A549 (cell line): ENCODE data around the gene GRIN2C. TPM values are rescaled to one million over a fixed set of nuclear protein-coding genes. Genes with fewer than 3 reads are reported as not detected.

ENCODE experiments used
- ATAC-seq, 2 experiments: fragments of 200-7000 bp in 1 of 2; fragments of >200 bp in 1 of 2; cut with Nextera tagmentation in 1 of 2; cut with Tn5 transposase in 1 of 2; 3 replicates each; pipeline versions ENCODE4 v1.8.0 to v1.9.1; 2018 to 2020; ENCODE audit warnings: mild to moderate bottlenecking in 1 of 2, moderate library complexity in 1 of 2
- CTCF ChIA-PET: fragments of 300-600 bp; sonication (Branson Sonifier 250); formaldehyde crosslinking; extraction: SDS; loops from one replicate; lab custom pipeline; 2021; ENCODE audit warnings: antibody characterized with exemption, inconsistent platforms; lab: Yijun Ruan, JAX
- POLR2A ChIA-PET: fragments of 350-600 bp; formaldehyde crosslinking; extraction: SDS; loops from one replicate; lab custom pipeline; 2021; ENCODE audit warnings: antibody characterized with exemption, inconsistent platforms; lab: Yijun Ruan, JAX
- DNase-seq, 2 experiments: peaks; one replicate each; pipeline versions ENCODE4 v3.0.0 to v3.0.0-alpha.2; 2011 to 2016; ENCODE audit warnings: low read depth in 1 of 2, low spot score in 1 of 2
- FAIRE-seq: peaks from 2 replicates; lab custom pipeline; 2011; peaks lifted over from hg19 to GRCh38; lab: Jason Lieb, UNC
- H3K27ac ChIP-seq, 2 experiments: fragments of >200 bp; sonication (Bioruptor Twin); formaldehyde crosslinking; 3 replicates each; pipeline ENCODE4 v1.5.1; 2016 to 2017
- H3K4me1 ChIP-seq: fragments of >200 bp; sonication (Bioruptor Twin); formaldehyde crosslinking; 3 replicates; pipeline ENCODE4 v1.6.1; 2016
- H3K4me2 ChIP-seq: fragments of >200 bp; sonication (Bioruptor Twin); formaldehyde crosslinking; 3 replicates; pipeline ENCODE4 v1.6.1; 2016
- H3K4me3 ChIP-seq: fragments of >200 bp; sonication (Bioruptor Twin); formaldehyde crosslinking; 3 replicates; pipeline ENCODE4 v1.5.1; 2016
- H3K9me3 ChIP-seq: fragments of >200 bp; sonication (Bioruptor Twin); formaldehyde crosslinking; 3 replicates; pipeline ENCODE4 v1.6.1; 2016
- CBX2 ChIP-seq: fragments of 200-600 bp; sonication (generic); IDR thresholded peaks from 2 replicates; pipeline ENCODE4 v1.6.1; 2016; ENCODE audit warnings: low read depth, mild to moderate bottlenecking, borderline replicate concordance
- CBX8 ChIP-seq: fragments of 200-600 bp; sonication (generic); IDR thresholded peaks from 2 replicates; pipeline ENCODE4 v1.6.1; 2016
- CHD2 ChIP-seq: fragments of 150-350 bp; IDR thresholded peaks from 2 replicates; pipeline ENCODE4 v1.6.1; 2014; ENCODE audit warnings: low read length; ENCODE audit not compliant: partially characterized antibody
- CTCF ChIP-seq: fragments of >200 bp; sonication (Bioruptor Twin); formaldehyde crosslinking; IDR thresholded peaks from 3 replicates; pipeline ENCODE4 v1.5.1; 2016
- E2F6 ChIP-seq: IDR thresholded peaks from 2 replicates; pipeline ENCODE4 v1.6.1; 2012; ENCODE audit warnings: low read depth, borderline replicate concordance
- EHF ChIP-seq: fragments of 250-450 bp; sonication (Bioruptor Pico); IDR thresholded peaks from 2 replicates; pipeline ENCODE4 v1.5.0; 2020; ENCODE audit warnings: mild to moderate bottlenecking
- EP300 ChIP-seq, 2 experiments: fragments of >200 bp; sonication (Bioruptor Twin); formaldehyde crosslinking; IDR thresholded peaks; 2 replicates in 1 of 2; 3 replicates in 1 of 2; pipeline ENCODE4 v1.6.1; 2016 to 2017
- ESRRA ChIP-seq: fragments of 150-350 bp; IDR thresholded peaks from 2 replicates; pipeline ENCODE4 v1.6.1; 2014; ENCODE audit warnings: mild to moderate bottlenecking, low read length, borderline replicate concordance
- FOXS1 ChIP-seq: fragments of 250-450 bp; sonication (Bioruptor Pico); IDR thresholded peaks from 2 replicates; pipeline ENCODE4 v1.5.0; 2020; ENCODE audit warnings: mild to moderate bottlenecking, moderate library complexity
- HES2 ChIP-seq: fragments of >200 bp; sonication (Bioruptor Twin); formaldehyde crosslinking; IDR thresholded peaks from 2 replicates; pipeline ENCODE4 v1.6.1; 2016
- HEYL ChIP-seq: fragments of 250-450 bp; sonication (Bioruptor Pico); IDR thresholded peaks from 2 replicates; pipeline ENCODE4 v1.8.0; 2021; ENCODE audit warnings: mild to moderate bottlenecking, moderate library complexity
- HOXA7 ChIP-seq: fragments of 250-450 bp; sonication (Bioruptor Pico); IDR thresholded peaks from 2 replicates; pipeline ENCODE4 v1.5.0; 2020; ENCODE audit warnings: mild to moderate bottlenecking, moderate library complexity
- HOXB5 ChIP-seq: fragments of 250-450 bp; sonication (Bioruptor Pico); IDR thresholded peaks from 2 replicates; pipeline ENCODE4 v1.5.0; 2020; ENCODE audit warnings: mild to moderate bottlenecking, moderate library complexity
- JUNB ChIP-seq: fragments of >200 bp; sonication (Bioruptor Twin); formaldehyde crosslinking; IDR thresholded peaks from 2 replicates; pipeline ENCODE4 v1.6.1; 2016
- KDM1A ChIP-seq: fragments of 200-600 bp; sonication (generic); IDR thresholded peaks from 2 replicates; pipeline ENCODE4 v1.6.1; 2016; ENCODE audit warnings: low read depth, mild to moderate bottlenecking
- KDM5A ChIP-seq: fragments of 200-600 bp; sonication (generic); IDR thresholded peaks from 2 replicates; pipeline ENCODE4 v1.6.1; 2016; ENCODE audit warnings: antibody characterized with exemption, mild to moderate bottlenecking
- MAFK ChIP-seq: fragments of 450-650 bp; IDR thresholded peaks from 2 replicates; pipeline ENCODE4 v1.6.1; 2014; ENCODE audit not compliant: partially characterized antibody
- MYC ChIP-seq: IDR thresholded peaks from 2 replicates; pipeline ENCODE4 v1.6.1; 2012; ENCODE audit warnings: mild to moderate bottlenecking, inconsistent platforms, low read length, improper control_type of control experiment, borderline replicate concordance
- PBX3 ChIP-seq: IDR thresholded peaks from 2 replicates; pipeline ENCODE4 v1.6.1; 2012
- PHF8 ChIP-seq: fragments of 200-600 bp; sonication (generic); IDR thresholded peaks from 2 replicates; pipeline ENCODE4 v1.6.1; 2016; ENCODE audit warnings: low read depth, mild to moderate bottlenecking, antibody characterized with exemption, moderate library complexity, borderline replicate concordance
- RCOR1 ChIP-seq: fragments of 150-350 bp; IDR thresholded peaks from 2 replicates; pipeline ENCODE4 v1.6.1; 2014; ENCODE audit warnings: antibody characterized with exemption, low read length, low read depth
- RFX5 ChIP-seq: fragments of 450-650 bp; IDR thresholded peaks from 2 replicates; pipeline ENCODE4 v1.7.1; 2014; ENCODE audit warnings: antibody characterized with exemption, mild to moderate bottlenecking, moderate library complexity
- SREBF2 ChIP-seq: fragments of 450-650 bp; IDR thresholded peaks from 2 replicates; pipeline ENCODE4 v1.6.1; 2014; ENCODE audit warnings: mild to moderate bottlenecking, moderate library complexity
- USF2 ChIP-seq: fragments of 450-650 bp; IDR thresholded peaks from 2 replicates; pipeline ENCODE4 v1.6.1; 2014; ENCODE audit warnings: antibody characterized with exemption
- ZFP36 ChIP-seq: fragments of 450-650 bp; IDR thresholded peaks from 2 replicates; pipeline ENCODE4 v1.6.1; 2014; ENCODE audit warnings: borderline replicate concordance; ENCODE audit not compliant: partially characterized antibody
- WGBS: methylation state at CpG from one replicate; pipeline ENCODE4 v1.1.6; 2017; ENCODE audit errors: missing lambda C conversion rate; 5-methylcytosine and 5-hydroxymethylcytosine counted together
- polyA plus RNA-seq, 4 experiments: library from polyadenylated mRNA; depleted of rRNA in 3 of 4; stranded (reverse); fragments of >200 nt; fragmentation: RNase III in 1 of 4; extraction: RNeasy Plus Mini Kit Qiagen cat#74134 plus additional on column Dnase treatment in 1 of 4; gene quantifications; 2 replicates in 3 of 4; 3 replicates in 1 of 4; pipeline ENCODE4 v1.2.3, GENCODE V29; 2011 to 2017

Gene GRIN2C
- polyA plus RNA-seq, 2 of the 4 experiments (the other 2 are of a cell fraction): 0.17 to 0.28 TPM

GRCh38 chr17:74842146-74842598 lies 17.5 kb downstream of the GRIN2C start:
- FAIRE-seq (no peak), DNase-seq (no peak), ATAC-seq (peak; percentile 35 to 54; a peak in 5 of 6 replicates)
- Histone ChIP-seq H3K4me1 (peaks cover 4% of the 10 kb centered on the region; the same call in 1 of the 3 replicates), H3K4me2 (peak overlapping the region; percentile 81), H3K27ac (peak overlapping the region; percentile 82 to 89), H3K9me3 (no peaks in the 10 kb centered on the region), H3K4me3 (peak overlapping the region; percentile 50)
- peak; percentile 37; the same call in 1 of the 2 replicates for TF ChIP-seq RFX5
- TF ChIP-seq CHD2: no peak
- CTCF ChIA-PET: interaction anchor here (0.7 to 42.4 kb wide), 15 partner anchors 8 to 119 kb away, joined by 3 to 1302 read pairs (median 7); partner anchors contain the start of genes FDXR, GRIN2C, NAT9 and OTOP2
- POLR2A ChIA-PET: interaction anchor here (1.0 to 2.8 kb wide), 5 partner anchors 18 to 170 kb away, joined by 3 to 24 read pairs (median 8); partner anchors contain the start of genes FDXR, GRIN2C and MRPL58
- WGBS: 61% methylated on average over 3 of the region's 8 CpGs

- no peak for DNase-seq
- CTCF ChIA-PET: interaction anchor here (0.6 to 42.4 kb wide), 7 partner anchors 8 to 443 kb away, joined by 3 to 1302 read pairs (median 3); partner anchors contain the start of genes FDXR, GRIN2C and NAT9
- ATAC-seq: no peak
- Histone ChIP-seq H3K4me2 (no peak overlapping the region), H3K9me3 (no peaks in the 10 kb centered on the region), H3K4me3 (no peak overlapping the region), H3K4me1 (peaks cover 4% of the 10 kb centered on the region; the same call in 1 of the 3 replicates), H3K27ac (no peak overlapping the region)
- TF ChIP-seq HOXA7 (CRISPR knock-in tag) (no peak), PBX3 (no peak), EHF (CRISPR knock-in tag) (no peak), JUNB (no peak), KDM1A (no peak), MYC (no peak)
- 80% methylated on average over 13 of the region's 13 CpGs for WGBS
- POLR2A ChIA-PET: interaction anchor here (0.9 to 2.8 kb wide), 2 partner anchors 32 kb away, joined by 3 to 24 read pairs; partner anchors contain the start of gene FDXR
- no peak for FAIRE-seq
Measured at GRCh38 chr17:74840989-74841666, 18.6 kb downstream of the GRIN2C start.

- no peak overlapping the region for H3K4me3 ChIP-seq
- ChIA-PET POLR2A (interaction anchor here (0.9 kb wide), 1 partner anchor 33 kb away, joined by 3 read pairs; no protein-coding TSS in a partner anchor), CTCF (interaction anchor here (0.6 to 42.4 kb wide), 8 partner anchors 10 to 444 kb away, joined by 3 to 1302 read pairs (median 8); partner anchors contain the start of genes FDXR, GRIN2C and NAT9)
- WGBS: 76% methylated on average over 6 of the region's 7 CpGs
- peaks cover 4% of the 10 kb centered on the region; the same call in 1 of the 3 replicates for H3K4me1 ChIP-seq
- no peak overlapping the region for H3K27ac ChIP-seq
- no peak for DNase-seq
- no peak overlapping the region for H3K4me2 ChIP-seq
- ATAC-seq: no peak
- TF ChIP-seq KDM5A (no peak), FOXS1 (CRISPR knock-in tag) (no peak), MAFK (no peak), ESRRA (no peak), HOXB5 (CRISPR knock-in tag) (no peak), HES2 (no peak), HEYL (CRISPR knock-in tag) (no peak), HOXA7 (CRISPR knock-in tag) (no peak), CTCF (no peak), CBX8 (no peak), SREBF2 (no peak), ZFP36 (no peak), CBX2 (no peak), PHF8 (no peak), JUNB (no peak), RCOR1 (no peak), EHF (CRISPR knock-in tag) (no peak), EP300 (IDR thresholded peaks at IDR 0.05) (no peak), USF2 (no peak), E2F6 (no peak)
- no peak for FAIRE-seq
- no peaks in the 10 kb centered on the region for H3K9me3 ChIP-seq
Measured at GRCh38 chr17:74839990-74840852, 19.5 kb downstream of the GRIN2C start.
